ENCODE measurements around the gene HOXB6. TPM values are rescaled to one million over a fixed set of nuclear protein-coding genes. Genes with fewer than 3 reads are reported as not detected.

The HOXB6 gene
- total RNA-seq, 1 donor from 2014 or later = 1.9 TPM

- peaks cover 31% of the 10 kb centered on the region for H3K27me3 Mint-ChIP-seq (ENCODE audit: unreplicated experiment)
- no peak for DNase-seq (ENCODE audit: low spot score)
- no peak overlapping the region for H3K4me3 Mint-ChIP-seq (ENCODE audit: unreplicated experiment)
- no peak for TF ChIP-seq CTCF (IDR thresholded peaks at IDR 0.05; ENCODE audit: unreplicated experiment)
- no peaks in the 10 kb centered on the region for H3K9me3 Mint-ChIP-seq (ENCODE audit: unreplicated experiment)
- no peaks in the 10 kb centered on the region for H3K36me3 Mint-ChIP-seq (ENCODE audit: low read depth, unreplicated experiment)
- peaks cover 15% of the 10 kb centered on the region for H3K4me1 Mint-ChIP-seq (ENCODE audit: unreplicated experiment)
- H3K27ac Mint-ChIP-seq (ENCODE audit: unreplicated experiment) = no peak overlapping the region
Measured at GRCh38 chr17:48624544-48625494, 20.0 kb upstream of the HOXB6 start.

GRCh38 chr17:48624118-48624517 lies 19.3 kb upstream of the HOXB6 start:
- no peaks in the 10 kb centered on the region for H3K9me3 Mint-ChIP-seq (ENCODE audit: unreplicated experiment)
- no peak for TF ChIP-seq CTCF (IDR thresholded peaks at IDR 0.05; ENCODE audit: unreplicated experiment)
- no peak overlapping the region for H3K4me3 Mint-ChIP-seq (ENCODE audit: unreplicated experiment)
- H3K36me3 Mint-ChIP-seq (ENCODE audit: low read depth, unreplicated experiment) = no peaks in the 10 kb centered on the region
- peaks cover 20% of the 10 kb centered on the region for H3K4me1 Mint-ChIP-seq (ENCODE audit: unreplicated experiment)
- no peak for DNase-seq (ENCODE audit: low spot score)
- H3K27ac Mint-ChIP-seq (ENCODE audit: unreplicated experiment) = no peak overlapping the region
- H3K27me3 Mint-ChIP-seq (ENCODE audit: unreplicated experiment) = peaks cover 28% of the 10 kb centered on the region

GRCh38 chr17:48623583-48623982 lies 18.8 kb upstream of the HOXB6 start:
- no peak overlapping the region for H3K27ac Mint-ChIP-seq (ENCODE audit: unreplicated experiment)
- TF ChIP-seq CTCF (IDR thresholded peaks at IDR 0.05; ENCODE audit: unreplicated experiment) = no peak
- H3K4me3 Mint-ChIP-seq (ENCODE audit: unreplicated experiment) = no peak overlapping the region
- H3K27me3 Mint-ChIP-seq (ENCODE audit: unreplicated experiment) = peaks cover 30% of the 10 kb centered on the region
- peaks cover 24% of the 10 kb centered on the region for H3K4me1 Mint-ChIP-seq (ENCODE audit: unreplicated experiment)
- no peaks in the 10 kb centered on the region for H3K36me3 Mint-ChIP-seq (ENCODE audit: low read depth, unreplicated experiment)
- no peak for DNase-seq (ENCODE audit: low spot score)
- H3K9me3 Mint-ChIP-seq (ENCODE audit: unreplicated experiment) = no peaks in the 10 kb centered on the region

- H3K4me1 Mint-ChIP-seq (ENCODE audit: unreplicated experiment) = peaks cover 24% of the 10 kb centered on the region
- TF ChIP-seq CTCF (IDR thresholded peaks at IDR 0.05; ENCODE audit: unreplicated experiment) = no peak
- no peaks in the 10 kb centered on the region for H3K9me3 Mint-ChIP-seq (ENCODE audit: unreplicated experiment)
- H3K4me3 Mint-ChIP-seq (ENCODE audit: unreplicated experiment) = no peak overlapping the region
- peaks cover 32% of the 10 kb centered on the region for H3K27me3 Mint-ChIP-seq (ENCODE audit: unreplicated experiment)
- H3K36me3 Mint-ChIP-seq (ENCODE audit: low read depth, unreplicated experiment) = no peaks in the 10 kb centered on the region
- no peak overlapping the region for H3K27ac Mint-ChIP-seq (ENCODE audit: unreplicated experiment)
- DNase-seq (ENCODE audit: low spot score) = no peak
Measured at GRCh38 chr17:48622857-48623256, 18.1 kb upstream of the HOXB6 start.

All from endothelial cell (in vitro differentiated cells).